HepG2 (cell line): Measurements from ENCODE around the gene MOAP1. TPM values are rescaled to one million over a fixed set of nuclear protein-coding genes. Genes with fewer than 3 reads are reported as not detected.

ENCODE experiments used
- ARNTL ChIP-seq: sonication (generic); formaldehyde crosslinking; IDR thresholded peaks from 2 replicates; pipeline ENCODE4 v1.4.0; 2020; ENCODE audit warnings: mild to moderate bottlenecking, missing genetic modification reagents
- CBFB ChIP-seq: sonication (generic); formaldehyde crosslinking; IDR thresholded peaks from 2 replicates; pipeline ENCODE4 v1.4.0; 2020; ENCODE audit warnings: missing genetic modification reagents
- GTF3A ChIP-seq: sonication (generic); formaldehyde crosslinking; conservative IDR thresholded peaks from 2 replicates; pipeline ENCODE4 v1.4.0; 2020; ENCODE audit warnings: mild to moderate bottlenecking, missing genetic modification reagents
- HNRNPLL ChIP-seq: fragments of 200-400 bp; formaldehyde crosslinking; IDR thresholded peaks from 2 replicates; pipeline ENCODE4 v1.6.1; 2017; ENCODE audit warnings: mild to moderate bottlenecking, low read depth, low read length; ENCODE audit not compliant: poor library complexity, severe bottlenecking
- KDM3A ChIP-seq: IDR thresholded peaks from 2 replicates; pipeline ENCODE4 v1.6.1; 2018; ENCODE audit warnings: low read depth, missing compliant biosample characterization
- MAFF ChIP-seq: IDR thresholded peaks from 2 replicates; pipeline ENCODE4 v1.6.1; 2011; ENCODE audit warnings: low read depth, low read length, improper control_type of control experiment
- MAFG ChIP-seq: sonication (generic); formaldehyde crosslinking; IDR thresholded peaks from 2 replicates; pipeline ENCODE4 v1.5.1; 2020; ENCODE audit warnings: mild to moderate bottlenecking, missing genetic modification reagents
- PHB2 ChIP-seq: fragments of 450-650 bp; IDR thresholded peaks from 2 replicates; pipeline ENCODE4 v1.6.1; 2018; ENCODE audit not compliant: partially characterized antibody
- PHF8 ChIP-seq: sonication (generic); formaldehyde crosslinking; IDR thresholded peaks from 2 replicates; pipeline ENCODE4 v1.5.0; 2020; ENCODE audit warnings: missing genetic modification reagents
- POGZ ChIP-seq: sonication (generic); formaldehyde crosslinking; IDR thresholded peaks from 2 replicates; pipeline ENCODE4 v1.4.0; 2020; ENCODE audit warnings: mild to moderate bottlenecking, missing genetic modification reagents
- SMAD3 ChIP-seq: sonication (generic); formaldehyde crosslinking; IDR thresholded peaks from 2 replicates; pipeline ENCODE4 v1.4.0; 2020; ENCODE audit warnings: missing genetic modification reagents
- TGIF2 ChIP-seq: IDR thresholded peaks from 2 replicates; pipeline ENCODE4 v1.6.1; 2016; ENCODE audit warnings: control low read depth, missing compliant biosample characterization
- ZNF329 ChIP-seq: sonication (generic); formaldehyde crosslinking; IDR thresholded peaks from 2 replicates; pipeline ENCODE4 v1.9.0; 2021; ENCODE audit warnings: low read depth, mild to moderate bottlenecking, missing genetic modification reagents
- ZNF790 ChIP-seq: sonication (generic); formaldehyde crosslinking; IDR thresholded peaks from 2 replicates; pipeline ENCODE4 v1.8.0; 2022; ENCODE audit warnings: missing genetic modification reagents, mild to moderate bottlenecking, borderline replicate concordance
- ZSCAN31 ChIP-seq: sonication (generic); formaldehyde crosslinking; IDR thresholded peaks from 2 replicates; pipeline ENCODE4 v1.5.0; 2020; ENCODE audit warnings: low read depth, mild to moderate bottlenecking, missing genetic modification reagents
- ZSCAN9 ChIP-seq: IDR thresholded peaks from 2 replicates; pipeline ENCODE4 v1.6.1; 2016; ENCODE audit warnings: borderline replicate concordance
- polyA plus RNA-seq, 8 experiments: library from polyadenylated mRNA; depleted of rRNA in 3 of 8; stranded (reverse) in 7 of 8; unstranded in 1 of 8; fragments of >200 nt; fragmentation: Illumina TruSeq in 4 of 8; extraction: Trizol in 4 of 8; gene quantifications; 2 replicates each; pipeline versions ENCODE4 v1.2.1 to v1.2.3, GENCODE V29; 2011 to 2016; ENCODE audit warnings: low read depth in 4 of 8, missing spikeins in 1 of 8, mixed read lengths in 1 of 8; ENCODE audit not compliant: insufficient read depth in 1 of 8
- total RNA-seq, 5 experiments: library from RNA; depleted of rRNA; stranded (reverse); fragments of >200 nt; fragmentation: Illumina TruSeq; extraction: Trizol; gene quantifications; 2 replicates each; pipeline ENCODE4 v1.2.3, GENCODE V29; 2016; ENCODE audit warnings: low read depth in 1 of 5
- TF ChIP-seq, protein P1 (sequence below): sonication (generic); formaldehyde crosslinking; IDR thresholded peaks from 2 replicates; pipeline ENCODE4 v1.8.0; 2022; ENCODE audit warnings: mild to moderate bottlenecking, missing genetic modification reagents; ENCODE audit not compliant: insufficient replicate concordance
- TF ChIP-seq, protein P2 (sequence below): sonication (generic); formaldehyde crosslinking; IDR thresholded peaks from 2 replicates; pipeline ENCODE4 v1.4.0; 2020; ENCODE audit warnings: missing genetic modification reagents
- TF ChIP-seq, protein P3 (sequence below): sonication (generic); formaldehyde crosslinking; IDR thresholded peaks from 2 replicates; pipeline ENCODE4 v1.8.1; 2022; ENCODE audit warnings: mild to moderate bottlenecking, missing genetic modification reagents
- TF ChIP-seq, protein P4 (sequence below): sonication (generic); formaldehyde crosslinking; IDR thresholded peaks from 2 replicates; pipeline ENCODE4 v1.8.0; 2022; ENCODE audit warnings: mild to moderate bottlenecking, missing genetic modification reagents, borderline replicate concordance
- TF ChIP-seq, protein P5 (sequence below): sonication (generic); formaldehyde crosslinking; IDR thresholded peaks from 2 replicates; pipeline ENCODE4 v1.4.0; 2020; ENCODE audit warnings: missing genetic modification reagents

Gene MOAP1
- total and polyA plus RNA-seq, 2 of the 13 experiments (the other 11 are each of a cell fraction or from before 2014, with no cell fraction given), result 14.6 to 47.0 TPM

DNA sequence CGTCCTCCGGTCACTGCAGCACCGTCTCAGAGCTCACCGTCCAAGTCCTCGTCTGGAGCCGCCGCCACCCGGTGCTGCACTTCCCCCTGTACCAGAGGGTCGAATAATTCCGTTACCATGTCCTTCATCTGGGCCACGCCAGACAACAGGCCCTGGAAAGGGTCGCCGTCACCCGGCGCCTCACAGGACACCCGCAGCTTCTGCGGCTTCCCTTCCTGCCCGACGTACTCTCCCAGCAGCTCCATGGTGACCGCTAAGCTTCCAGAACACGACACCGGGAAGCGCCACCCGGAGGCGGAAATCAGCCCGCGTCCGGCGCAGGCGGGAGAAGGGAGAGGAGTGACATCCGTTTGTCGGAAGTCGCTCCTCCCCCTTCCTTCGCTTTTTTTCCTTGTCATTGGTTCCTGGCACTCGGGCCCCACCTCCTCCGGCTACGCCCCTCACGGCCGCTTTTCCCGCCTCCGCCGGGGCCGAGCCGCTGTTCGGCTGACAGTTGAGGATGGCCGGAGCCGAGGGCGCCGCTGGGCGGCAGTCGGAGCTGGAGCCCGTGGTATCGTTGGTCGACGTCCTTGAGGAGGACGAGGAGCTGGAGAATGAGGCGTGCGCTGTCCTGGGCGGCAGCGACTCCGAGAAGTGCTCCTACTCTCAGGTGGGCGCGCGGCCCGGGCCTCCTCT lies 22.2 kb upstream of the MOAP1 start, which contains the start of the genes GON7 and UBR7 (continued):
- TF ChIP-seq ZNF329 (CRISPR knock-in tag) (peak; percentile 69; the same call in 1 of the 2 replicates), ZSCAN31 (CRISPR knock-in tag) (peak; percentile 95), ARNTL (CRISPR knock-in tag) (peak; percentile 24), POGZ (CRISPR knock-in tag) (peak; percentile 81; the same call in 1 of the 2 replicates), KDM3A (CRISPR knock-in tag) (peak; percentile 27; the same call in 1 of the 2 replicates), PHB2 (no peak), ZSCAN9 (CRISPR knock-in tag) (no peak), SMAD3 (CRISPR knock-in tag) (peak; percentile 20; the same call in 1 of the 2 replicates), PHF8 (peak; percentile 82), MAFG (CRISPR knock-in tag) (no peak), GTF3A (CRISPR knock-in tag) (no peak), ZNF790 (CRISPR knock-in tag) (peak; percentile 50; the same call in 1 of the 2 replicates), CBFB (peak; percentile 87), HNRNPLL (peak; percentile 92), TGIF2 (peak; percentile 87; the same call in 1 of the 2 replicates), MAFF (no peak)
- TF ChIP-seq, protein P1, sequence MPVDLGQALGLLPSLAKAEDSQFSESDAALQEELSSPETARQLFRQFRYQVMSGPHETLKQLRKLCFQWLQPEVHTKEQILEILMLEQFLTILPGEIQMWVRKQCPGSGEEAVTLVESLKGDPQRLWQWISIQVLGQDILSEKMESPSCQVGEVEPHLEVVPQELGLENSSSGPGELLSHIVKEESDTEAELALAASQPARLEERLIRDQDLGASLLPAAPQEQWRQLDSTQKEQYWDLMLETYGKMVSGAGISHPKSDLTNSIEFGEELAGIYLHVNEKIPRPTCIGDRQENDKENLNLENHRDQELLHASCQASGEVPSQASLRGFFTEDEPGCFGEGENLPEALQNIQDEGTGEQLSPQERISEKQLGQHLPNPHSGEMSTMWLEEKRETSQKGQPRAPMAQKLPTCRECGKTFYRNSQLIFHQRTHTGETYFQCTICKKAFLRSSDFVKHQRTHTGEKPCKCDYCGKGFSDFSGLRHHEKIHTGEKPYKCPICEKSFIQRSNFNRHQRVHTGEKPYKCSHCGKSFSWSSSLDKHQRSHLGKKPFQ (CRISPR knock-in tag), result peak; percentile 55
- TF ChIP-seq, protein P2, sequence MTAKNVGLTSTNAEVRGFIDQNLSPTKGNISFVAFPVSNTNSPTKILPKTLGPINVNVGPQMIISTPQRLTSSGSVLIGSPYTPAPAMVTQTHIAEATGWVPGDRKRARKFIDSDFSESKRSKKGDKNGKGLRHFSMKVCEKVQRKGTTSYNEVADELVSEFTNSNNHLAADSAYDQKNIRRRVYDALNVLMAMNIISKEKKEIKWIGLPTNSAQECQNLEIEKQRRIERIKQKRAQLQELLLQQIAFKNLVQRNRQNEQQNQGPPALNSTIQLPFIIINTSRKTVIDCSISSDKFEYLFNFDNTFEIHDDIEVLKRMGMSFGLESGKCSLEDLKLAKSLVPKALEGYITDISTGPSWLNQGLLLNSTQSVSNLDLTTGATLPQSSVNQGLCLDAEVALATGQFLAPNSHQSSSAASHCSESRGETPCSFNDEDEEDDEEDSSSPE, result peak; percentile 98
- TF ChIP-seq, protein P3, sequence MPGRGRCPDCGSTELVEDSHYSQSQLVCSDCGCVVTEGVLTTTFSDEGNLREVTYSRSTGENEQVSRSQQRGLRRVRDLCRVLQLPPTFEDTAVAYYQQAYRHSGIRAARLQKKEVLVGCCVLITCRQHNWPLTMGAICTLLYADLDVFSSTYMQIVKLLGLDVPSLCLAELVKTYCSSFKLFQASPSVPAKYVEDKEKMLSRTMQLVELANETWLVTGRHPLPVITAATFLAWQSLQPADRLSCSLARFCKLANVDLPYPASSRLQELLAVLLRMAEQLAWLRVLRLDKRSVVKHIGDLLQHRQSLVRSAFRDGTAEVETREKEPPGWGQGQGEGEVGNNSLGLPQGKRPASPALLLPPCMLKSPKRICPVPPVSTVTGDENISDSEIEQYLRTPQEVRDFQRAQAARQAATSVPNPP (CRISPR knock-in tag), result 0 out of 2 replicates have a peak, but pooled peaks have one; percentile 44
- TF ChIP-seq, protein P4, sequence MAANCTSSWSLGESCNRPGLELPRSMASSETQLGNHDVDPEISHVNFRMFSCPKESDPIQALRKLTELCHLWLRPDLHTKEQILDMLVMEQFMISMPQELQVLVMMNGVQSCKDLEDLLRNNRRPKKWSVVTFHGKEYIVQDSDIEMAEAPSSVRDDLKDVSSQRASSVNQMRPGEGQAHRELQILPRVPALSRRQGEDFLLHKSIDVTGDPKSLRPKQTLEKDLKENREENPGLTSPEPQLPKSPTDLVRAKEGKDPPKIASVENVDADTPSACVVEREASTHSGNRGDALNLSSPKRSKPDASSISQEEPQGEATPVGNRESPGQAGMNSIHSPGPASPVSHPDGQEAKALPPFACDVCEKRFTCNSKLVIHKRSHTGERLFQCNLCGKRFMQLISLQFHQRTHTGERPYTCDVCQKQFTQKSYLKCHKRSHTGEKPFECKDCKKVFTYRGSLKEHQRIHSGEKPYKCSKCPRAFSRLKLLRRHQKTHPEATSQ, result peak; percentile 63; the same call in 1 of the 2 replicates
- TF ChIP-seq, protein P5, sequence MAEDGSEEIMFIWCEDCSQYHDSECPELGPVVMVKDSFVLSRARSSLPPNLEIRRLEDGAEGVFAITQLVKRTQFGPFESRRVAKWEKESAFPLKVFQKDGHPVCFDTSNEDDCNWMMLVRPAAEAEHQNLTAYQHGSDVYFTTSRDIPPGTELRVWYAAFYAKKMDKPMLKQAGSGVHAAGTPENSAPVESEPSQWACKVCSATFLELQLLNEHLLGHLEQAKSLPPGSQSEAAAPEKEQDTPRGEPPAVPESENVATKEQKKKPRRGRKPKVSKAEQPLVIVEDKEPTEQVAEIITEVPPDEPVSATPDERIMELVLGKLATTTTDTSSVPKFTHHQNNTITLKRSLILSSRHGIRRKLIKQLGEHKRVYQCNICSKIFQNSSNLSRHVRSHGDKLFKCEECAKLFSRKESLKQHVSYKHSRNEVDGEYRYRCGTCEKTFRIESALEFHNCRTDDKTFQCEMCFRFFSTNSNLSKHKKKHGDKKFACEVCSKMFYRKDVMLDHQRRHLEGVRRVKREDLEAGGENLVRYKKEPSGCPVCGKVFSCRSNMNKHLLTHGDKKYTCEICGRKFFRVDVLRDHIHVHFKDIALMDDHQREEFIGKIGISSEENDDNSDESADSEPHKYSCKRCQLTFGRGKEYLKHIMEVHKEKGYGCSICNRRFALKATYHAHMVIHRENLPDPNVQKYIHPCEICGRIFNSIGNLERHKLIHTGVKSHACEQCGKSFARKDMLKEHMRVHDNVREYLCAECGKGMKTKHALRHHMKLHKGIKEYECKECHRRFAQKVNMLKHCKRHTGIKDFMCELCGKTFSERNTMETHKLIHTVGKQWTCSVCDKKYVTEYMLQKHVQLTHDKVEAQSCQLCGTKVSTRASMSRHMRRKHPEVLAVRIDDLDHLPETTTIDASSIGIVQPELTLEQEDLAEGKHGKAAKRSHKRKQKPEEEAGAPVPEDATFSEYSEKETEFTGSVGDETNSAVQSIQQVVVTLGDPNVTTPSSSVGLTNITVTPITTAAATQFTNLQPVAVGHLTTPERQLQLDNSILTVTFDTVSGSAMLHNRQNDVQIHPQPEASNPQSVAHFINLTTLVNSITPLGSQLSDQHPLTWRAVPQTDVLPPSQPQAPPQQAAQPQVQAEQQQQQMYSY (CRISPR knock-in tag), result peak; percentile 32; the same call in 1 of the 2 replicates
